ENCODE data around the gene TMEM150C. TPM values are rescaled to one million over a fixed set of nuclear protein-coding genes. Genes with fewer than 3 reads are reported as not detected.

The TMEM150C gene
- total RNA-seq, 1 donor from 2014 or later, result 8.5 TPM

- Mint-ChIP-seq H3K27me3 (ENCODE audit: low read depth) (peaks cover 2% of the 10 kb centered on the region), H3K4me1 (peaks cover 36% of the 10 kb centered on the region), H3K4me3 (no peak overlapping the region)
Measured at GRCh38 chr4:82436130-82436529, 125.7 kb downstream of the TMEM150C start.

GRCh38 chr4:82434949-82435348, 126.8 kb downstream of the TMEM150C start:
- DNase-seq (ENCODE audit: low read depth, low spot score), result no peak
- no peaks in the 10 kb centered on the region for H3K9me3 Mint-ChIP-seq
- TF ChIP-seq, protein P1, sequence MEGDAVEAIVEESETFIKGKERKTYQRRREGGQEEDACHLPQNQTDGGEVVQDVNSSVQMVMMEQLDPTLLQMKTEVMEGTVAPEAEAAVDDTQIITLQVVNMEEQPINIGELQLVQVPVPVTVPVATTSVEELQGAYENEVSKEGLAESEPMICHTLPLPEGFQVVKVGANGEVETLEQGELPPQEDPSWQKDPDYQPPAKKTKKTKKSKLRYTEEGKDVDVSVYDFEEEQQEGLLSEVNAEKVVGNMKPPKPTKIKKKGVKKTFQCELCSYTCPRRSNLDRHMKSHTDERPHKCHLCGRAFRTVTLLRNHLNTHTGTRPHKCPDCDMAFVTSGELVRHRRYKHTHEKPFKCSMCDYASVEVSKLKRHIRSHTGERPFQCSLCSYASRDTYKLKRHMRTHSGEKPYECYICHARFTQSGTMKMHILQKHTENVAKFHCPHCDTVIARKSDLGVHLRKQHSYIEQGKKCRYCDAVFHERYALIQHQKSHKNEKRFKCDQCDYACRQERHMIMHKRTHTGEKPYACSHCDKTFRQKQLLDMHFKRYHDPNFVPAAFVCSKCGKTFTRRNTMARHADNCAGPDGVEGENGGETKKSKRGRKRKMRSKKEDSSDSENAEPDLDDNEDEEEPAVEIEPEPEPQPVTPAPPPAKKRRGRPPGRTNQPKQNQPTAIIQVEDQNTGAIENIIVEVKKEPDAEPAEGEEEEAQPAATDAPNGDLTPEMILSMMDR (conservative IDR thresholded peaks at IDR 0.05), result no peak
- peaks cover 8% of the 10 kb centered on the region for H3K36me3 Mint-ChIP-seq (ENCODE audit: low read depth)
- peaks cover 40% of the 10 kb centered on the region for H3K4me1 Mint-ChIP-seq
- H3K27ac Mint-ChIP-seq (ENCODE audit: unreplicated experiment), result no peak overlapping the region
- H3K4me3 Mint-ChIP-seq, result peak overlapping the region; percentile 47
- H3K27me3 Mint-ChIP-seq (ENCODE audit: low read depth), result peaks cover 4% of the 10 kb centered on the region

More at GRCh38 chr4:82436130-82436529, 125.7 kb downstream of the TMEM150C start:
- Mint-ChIP-seq H3K27ac (ENCODE audit: unreplicated experiment) (no peak overlapping the region), H3K36me3 (ENCODE audit: low read depth) (peaks cover 8% of the 10 kb centered on the region), H3K9me3 (no peaks in the 10 kb centered on the region)
- TF ChIP-seq, protein P1 (conservative IDR thresholded peaks at IDR 0.05), result no peak
- no peak for DNase-seq (ENCODE audit: low read depth, low spot score)

DNA sequence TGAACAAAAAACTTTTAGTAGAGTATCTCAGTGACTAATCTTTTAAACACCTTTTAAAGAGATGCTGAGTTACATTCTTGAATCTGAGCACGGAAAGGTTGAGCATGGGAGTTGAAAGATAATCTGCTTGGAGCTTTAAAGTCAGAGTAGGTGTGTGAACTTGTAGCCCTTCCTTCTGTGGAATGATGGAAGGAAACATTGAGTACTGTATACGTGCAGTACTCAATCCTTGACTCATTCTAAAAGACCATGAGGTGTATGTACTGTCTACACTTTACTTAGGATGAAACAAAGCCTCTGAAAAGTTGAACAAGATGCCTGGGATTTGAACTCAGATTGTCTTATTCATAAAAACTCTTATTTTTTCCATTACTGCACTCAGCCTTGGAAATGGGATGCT, 128.0 kb downstream of the TMEM150C start:
- Mint-ChIP-seq H3K27ac (ENCODE audit: unreplicated experiment) (no peak overlapping the region), H3K4me3 (peak overlapping the region; percentile 60), H3K4me1 (peaks cover 39% of the 10 kb centered on the region), H3K36me3 (ENCODE audit: low read depth) (peaks cover 8% of the 10 kb centered on the region), H3K9me3 (no peaks in the 10 kb centered on the region), H3K27me3 (ENCODE audit: low read depth) (peaks cover 8% of the 10 kb centered on the region)
- TF ChIP-seq, protein P1 (conservative IDR thresholded peaks at IDR 0.05), result no peak
- no peak for DNase-seq (ENCODE audit: low read depth, low spot score)

Other genes with a start within 250 kb of the TMEM150C start
- 610 and 642 TPM in 2 replicates for gene HNRNPD, start 188.0 kb downstream of the TMEM150C start, total RNA-seq
- gene HNRNPDL, start 131.5 kb downstream of the TMEM150C start, total RNA-seq, result 582 and 603 TPM in 2 replicates
- 52.8 and 53.3 TPM in 2 replicates for gene ENOPH1, start 131.4 kb downstream of the TMEM150C start, total RNA-seq
- gene SCD5, start 236.8 kb upstream of the TMEM150C start, total RNA-seq, result 39.5 and 40.7 TPM in 2 replicates

Measured in neural crest cell (in vitro differentiated cells).